ENCODE measurements around the gene FAM13A.

Gene FAM13A

DNA sequence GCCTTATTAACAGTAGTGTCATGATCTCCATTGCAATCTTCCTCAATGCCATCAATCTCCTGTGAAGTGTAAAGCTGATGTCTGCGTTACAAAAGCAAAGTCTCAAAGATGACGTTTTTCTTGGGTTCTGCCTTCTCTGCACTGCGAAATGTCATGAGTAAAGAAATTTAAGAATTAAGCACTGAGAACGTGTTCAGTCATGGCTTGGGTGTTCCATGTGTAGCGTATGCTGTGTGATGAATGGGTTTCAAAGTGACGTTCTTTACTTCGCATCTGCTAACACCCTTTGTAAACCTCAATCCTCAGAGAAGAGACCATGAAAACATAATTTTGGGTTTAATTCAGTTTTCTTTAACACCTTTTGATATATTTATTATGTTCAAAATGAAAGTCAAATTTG lies 360.4 kb downstream of the FAM13A start:
- H3K27me3 ChIP-seq (replicated peaks; ENCODE audit: control insufficient read depth, insufficient read depth, low read length, poor library complexity, severe bottlenecking), result no peaks in the 10 kb centered on the region
- H3K4me3 ChIP-seq (ENCODE audit: insufficient read depth, low read depth, low read length, poor library complexity, severe bottlenecking), result peak overlapping the region; percentile 61
- DNase-seq, result no peak
- peaks cover 4% of the 10 kb centered on the region for H3K36me3 ChIP-seq (ENCODE audit: control insufficient read depth, insufficient read depth, low read length)
- no peaks in the 10 kb centered on the region for H3K9me3 ChIP-seq (ENCODE audit: control insufficient read depth, low read length)
- H3K4me1 ChIP-seq (ENCODE audit: control insufficient read depth, insufficient read depth, low read length, poor library complexity, severe bottlenecking), result no peaks in the 10 kb centered on the region
- H3K27ac ChIP-seq (ENCODE audit: insufficient read depth, low read length, poor library complexity, severe bottlenecking), result no peak overlapping the region

DNA sequence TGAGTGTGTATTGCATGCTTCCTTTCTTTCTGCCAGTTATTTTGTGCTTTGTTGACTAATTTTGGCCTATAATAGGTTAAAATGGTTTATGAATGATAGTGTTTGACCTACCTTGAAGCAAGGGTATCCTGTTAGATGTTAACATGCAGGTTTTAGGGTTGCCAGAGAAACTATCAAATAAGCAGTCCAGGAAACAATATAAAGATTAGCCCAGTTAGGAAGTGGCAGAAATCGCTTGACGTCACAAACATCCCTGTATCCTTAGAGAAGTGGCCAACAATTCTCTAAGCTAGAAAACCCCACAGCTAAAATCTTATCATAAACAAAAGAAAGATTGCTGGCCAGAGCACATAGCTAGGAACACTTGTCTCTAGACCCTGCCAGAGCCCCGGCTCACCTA lies 363.2 kb downstream of the FAM13A start:
- peaks cover 18% of the 10 kb centered on the region for H3K36me3 ChIP-seq (ENCODE audit: control insufficient read depth, insufficient read depth, low read length)

DNA sequence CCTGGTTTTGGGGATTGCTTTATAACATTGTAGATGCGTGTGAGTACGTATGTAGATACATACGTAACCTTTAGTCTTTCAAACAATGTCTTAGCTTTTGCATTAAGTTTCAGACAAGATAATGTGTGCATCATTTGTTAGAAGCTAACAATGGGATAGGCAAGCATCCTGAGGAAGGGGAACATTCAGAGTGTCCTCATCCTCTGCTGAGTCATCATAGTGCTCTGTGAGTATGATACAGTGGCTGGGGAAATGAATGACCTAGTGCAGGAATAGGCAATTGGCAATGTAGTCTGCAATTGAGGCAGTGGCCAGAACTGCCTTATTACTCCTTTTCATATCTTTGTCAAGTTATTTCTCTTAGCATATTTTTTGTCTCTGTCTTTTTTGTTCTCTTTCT lies 366.6 kb downstream of the FAM13A start:
- no peaks in the 10 kb centered on the region for H3K27me3 ChIP-seq (replicated peaks; ENCODE audit: control insufficient read depth, insufficient read depth, low read length, poor library complexity, severe bottlenecking)
- H3K4me3 ChIP-seq (ENCODE audit: insufficient read depth, low read depth, low read length, poor library complexity, severe bottlenecking), result no peak overlapping the region
- H3K36me3 ChIP-seq (ENCODE audit: control insufficient read depth, insufficient read depth, low read length), result peaks cover 36% of the 10 kb centered on the region
- H3K4me1 ChIP-seq (ENCODE audit: control insufficient read depth, insufficient read depth, low read length, poor library complexity, severe bottlenecking), result no peaks in the 10 kb centered on the region
- H3K9me3 ChIP-seq (ENCODE audit: control insufficient read depth, low read length), result no peaks in the 10 kb centered on the region
- DNase-seq, result no peak
- H3K27ac ChIP-seq (ENCODE audit: insufficient read depth, low read length, poor library complexity, severe bottlenecking), result no peak overlapping the region

More for the DNA sequence above, 363.2 kb downstream of the FAM13A start:
- Histone ChIP-seq H3K4me1 (ENCODE audit: control insufficient read depth, insufficient read depth, low read length, poor library complexity, severe bottlenecking) (no peaks in the 10 kb centered on the region), H3K27me3 (replicated peaks; ENCODE audit: control insufficient read depth, insufficient read depth, low read length, poor library complexity, severe bottlenecking) (no peaks in the 10 kb centered on the region), H3K27ac (ENCODE audit: insufficient read depth, low read length, poor library complexity, severe bottlenecking) (no peak overlapping the region), H3K4me3 (ENCODE audit: insufficient read depth, low read depth, low read length, poor library complexity, severe bottlenecking) (no peak overlapping the region), H3K9me3 (ENCODE audit: control insufficient read depth, low read length) (no peaks in the 10 kb centered on the region)
- no peak for DNase-seq

DNA sequence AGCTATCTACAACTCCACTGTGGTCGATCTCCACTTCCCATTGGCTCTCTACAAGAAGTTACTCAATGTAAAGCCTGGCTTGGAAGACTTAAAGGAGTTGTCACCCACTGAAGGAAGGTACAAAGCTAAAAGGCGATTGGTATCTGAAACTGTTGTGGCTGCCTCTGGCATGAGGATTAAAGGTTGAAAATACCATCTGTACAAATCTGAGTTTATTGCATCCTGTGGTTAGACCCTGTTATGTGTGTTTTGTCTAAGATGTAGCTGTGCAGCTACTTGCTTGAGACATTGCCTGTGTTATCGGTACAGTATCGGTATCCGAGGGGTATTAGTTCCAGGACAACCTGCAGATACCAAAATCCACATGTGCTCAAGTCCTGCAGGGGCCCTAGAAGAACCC lies 375.8 kb downstream of the FAM13A start:
- Histone ChIP-seq H3K4me1 (ENCODE audit: control insufficient read depth, insufficient read depth, low read length, poor library complexity, severe bottlenecking) (no peaks in the 10 kb centered on the region), H3K27me3 (replicated peaks; ENCODE audit: control insufficient read depth, insufficient read depth, low read length, poor library complexity, severe bottlenecking) (no peaks in the 10 kb centered on the region), H3K27ac (ENCODE audit: insufficient read depth, low read length, poor library complexity, severe bottlenecking) (no peak overlapping the region), H3K4me3 (ENCODE audit: insufficient read depth, low read depth, low read length, poor library complexity, severe bottlenecking) (no peak overlapping the region), H3K36me3 (ENCODE audit: control insufficient read depth, insufficient read depth, low read length) (peaks cover 54% of the 10 kb centered on the region), H3K9me3 (ENCODE audit: control insufficient read depth, low read length) (no peaks in the 10 kb centered on the region)
- DNase-seq, result no peak
